IgD-negative memory B cell (primary cell): ENCODE measurements around the gene SP2. TPM values are rescaled to one million over a fixed set of nuclear protein-coding genes. Genes with fewer than 3 reads are reported as not detected.
A peak's percentile ranks its signal among the peaks of the same experiment; 100 is the strongest.

ENCODE experiments used
- H3K27ac Mint-ChIP-seq, 3 donors: one replicate each; pipeline ENCODE4 v1.8.0; 2020 to 2022; ENCODE audit warnings: mild to moderate bottlenecking in 3 of 3, mixed read lengths in 3 of 3, moderate library complexity in 1 of 3
- H3K27me3 Mint-ChIP-seq: one replicate; pipeline ENCODE4 v1.8.0; 2021; ENCODE audit warnings: mixed read lengths
- H3K36me3 Mint-ChIP-seq: one replicate; pipeline ENCODE4 v1.8.0; 2020; ENCODE audit warnings: mild to moderate bottlenecking, mixed read lengths
- H3K4me1 Mint-ChIP-seq, 3 donors: one replicate each; pipeline ENCODE4 v1.8.0; 2020 to 2022; ENCODE audit warnings: mixed read lengths in 3 of 3, mild to moderate bottlenecking in 1 of 3
- H3K4me3 Mint-ChIP-seq, 4 donors: one replicate each; pipeline ENCODE4 v1.8.0; 2020 to 2022; ENCODE audit warnings: mild to moderate bottlenecking in 4 of 4, mixed read lengths in 4 of 4, moderate library complexity in 3 of 4
- H3K9me3 Mint-ChIP-seq, 3 donors: one replicate each; pipeline ENCODE4 v1.8.0; 2020 to 2021; ENCODE audit warnings: mixed read lengths in 3 of 3, mild to moderate bottlenecking in 1 of 3
- polyA plus RNA-seq: library from polyadenylated mRNA; unstranded; fragments of 300-500 nt; fragmentation: Illumina TruSeq; gene quantifications from one replicate; pipeline ENCODE4 v1.2.3, GENCODE V29; 2021

The SP2 gene
- polyA plus RNA-seq, 1 donor from 2014 or later, result 13.7 TPM

DNA sequence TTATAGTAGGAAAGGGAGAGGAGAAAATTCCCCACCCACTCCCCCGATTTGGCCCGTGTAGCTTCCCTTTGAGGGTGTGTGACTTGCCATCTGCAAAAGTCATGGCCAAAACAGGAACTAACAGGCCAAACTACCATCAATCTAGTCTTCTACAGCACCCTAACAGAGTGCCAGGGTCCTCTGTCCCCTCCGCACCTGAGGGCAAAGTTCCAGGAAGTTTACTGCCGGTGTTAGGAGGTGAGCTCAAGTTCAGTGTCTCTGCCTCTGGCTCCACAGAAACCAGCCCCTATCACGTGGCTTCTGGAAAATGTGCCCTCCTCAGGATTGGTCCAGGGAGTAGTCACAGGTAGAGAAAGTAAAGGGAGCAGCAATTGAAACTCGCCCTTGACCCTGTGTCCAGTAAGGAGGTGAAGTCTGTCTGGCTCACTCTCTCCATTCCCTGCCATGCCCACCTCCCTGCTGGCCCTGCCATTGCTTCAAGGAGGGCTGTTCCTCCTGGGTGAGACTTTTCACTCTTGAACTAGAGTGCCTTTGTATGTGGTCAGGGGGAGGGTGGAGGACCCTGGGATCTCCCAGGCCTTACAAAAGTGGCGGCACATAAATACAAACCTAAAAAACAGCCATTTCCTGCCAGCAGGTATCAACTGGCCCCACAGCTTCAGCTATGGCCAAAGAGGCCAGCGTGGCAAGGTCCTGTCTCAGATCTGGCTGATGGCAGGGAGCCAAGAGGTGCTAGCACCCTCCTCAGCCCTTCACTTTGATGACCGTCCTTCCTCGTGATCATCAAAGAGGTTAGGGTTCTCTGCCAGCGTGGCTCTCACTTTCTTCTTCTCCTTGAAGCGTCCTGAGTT, 56.4 kb downstream of the SP2 start:
- H3K27ac Mint-ChIP-seq, result peak overlapping the region in 1 of 3 donors; percentile 59
- H3K4me1 Mint-ChIP-seq, result peaks cover 8 to 12% (median 11%) of the 10 kb centered on the region in 3 donors
- H3K27me3 Mint-ChIP-seq, result no peaks in the 10 kb centered on the region
- peaks cover 1% of the 10 kb centered on the region for H3K36me3 Mint-ChIP-seq
- no peak overlapping the region for H3K4me3 Mint-ChIP-seq
- H3K9me3 Mint-ChIP-seq, result no peaks in the 10 kb centered on the region

- no peaks in the 10 kb centered on the region for H3K9me3 Mint-ChIP-seq
- peaks cover 8 to 12% (median 9%) of the 10 kb centered on the region in 3 donors for H3K4me1 Mint-ChIP-seq
- H3K27ac Mint-ChIP-seq, result no peak overlapping the region
- peaks cover 1% of the 10 kb centered on the region for H3K36me3 Mint-ChIP-seq
- H3K27me3 Mint-ChIP-seq, result no peaks in the 10 kb centered on the region
- no peak overlapping the region for H3K4me3 Mint-ChIP-seq
Measured at GRCh38 chr17:47953909-47954308, 57.9 kb downstream of the SP2 start.

DNA sequence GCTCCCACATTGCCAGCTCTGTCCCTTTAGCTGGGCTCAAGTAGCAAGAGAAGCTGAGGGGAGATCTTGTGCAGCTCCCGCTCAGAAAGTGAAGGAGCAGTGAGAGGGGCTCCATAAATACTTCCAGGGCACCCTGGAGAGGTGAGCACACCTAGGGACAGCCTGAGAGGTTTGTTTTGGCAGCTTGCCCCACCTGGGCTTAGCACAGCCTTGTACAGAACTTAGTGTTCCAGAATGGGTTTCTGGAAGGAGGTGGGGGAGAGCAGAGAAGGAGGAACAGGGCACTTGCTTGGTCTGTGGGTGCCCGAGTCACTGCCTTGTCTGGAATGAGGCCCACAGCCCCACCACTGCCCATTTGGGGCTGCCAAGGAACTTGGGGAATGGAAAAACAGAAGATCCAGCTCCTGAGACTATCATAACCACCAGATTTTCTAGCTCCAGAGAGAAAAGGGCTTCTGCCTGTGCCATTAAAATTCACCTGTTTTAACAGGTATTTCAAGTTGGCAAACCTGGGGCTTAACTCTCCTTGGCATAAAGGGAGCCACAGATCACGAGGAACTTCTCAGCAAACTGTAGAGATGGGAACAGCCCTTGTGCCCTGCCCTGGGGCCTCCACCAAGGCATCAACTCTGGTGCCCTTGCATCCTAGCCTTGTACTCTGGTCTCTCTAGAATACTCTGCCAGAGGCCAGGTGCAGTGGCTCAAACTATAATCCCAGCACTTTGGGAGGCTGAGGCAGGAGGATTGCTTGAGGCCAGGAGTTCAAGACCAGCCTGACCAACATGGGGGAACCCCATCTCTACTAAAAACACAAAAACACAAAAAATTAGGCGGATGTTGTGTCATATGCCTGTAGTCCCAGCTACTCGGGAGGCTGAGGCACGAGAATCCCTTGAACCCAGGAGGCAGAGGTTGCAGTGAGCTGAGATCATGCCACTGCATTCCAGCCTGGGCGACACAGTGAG, 59.7 kb downstream of the SP2 start:
- H3K4me3 Mint-ChIP-seq, result no peak overlapping the region
- no peak overlapping the region for H3K27ac Mint-ChIP-seq
- no peaks in the 10 kb centered on the region for H3K27me3 Mint-ChIP-seq
- no peaks in the 10 kb centered on the region for H3K9me3 Mint-ChIP-seq
- peaks cover 0 to 1% (median 0%) of the 10 kb centered on the region in 3 donors for H3K4me1 Mint-ChIP-seq
- peaks cover 1% of the 10 kb centered on the region for H3K36me3 Mint-ChIP-seq

DNA sequence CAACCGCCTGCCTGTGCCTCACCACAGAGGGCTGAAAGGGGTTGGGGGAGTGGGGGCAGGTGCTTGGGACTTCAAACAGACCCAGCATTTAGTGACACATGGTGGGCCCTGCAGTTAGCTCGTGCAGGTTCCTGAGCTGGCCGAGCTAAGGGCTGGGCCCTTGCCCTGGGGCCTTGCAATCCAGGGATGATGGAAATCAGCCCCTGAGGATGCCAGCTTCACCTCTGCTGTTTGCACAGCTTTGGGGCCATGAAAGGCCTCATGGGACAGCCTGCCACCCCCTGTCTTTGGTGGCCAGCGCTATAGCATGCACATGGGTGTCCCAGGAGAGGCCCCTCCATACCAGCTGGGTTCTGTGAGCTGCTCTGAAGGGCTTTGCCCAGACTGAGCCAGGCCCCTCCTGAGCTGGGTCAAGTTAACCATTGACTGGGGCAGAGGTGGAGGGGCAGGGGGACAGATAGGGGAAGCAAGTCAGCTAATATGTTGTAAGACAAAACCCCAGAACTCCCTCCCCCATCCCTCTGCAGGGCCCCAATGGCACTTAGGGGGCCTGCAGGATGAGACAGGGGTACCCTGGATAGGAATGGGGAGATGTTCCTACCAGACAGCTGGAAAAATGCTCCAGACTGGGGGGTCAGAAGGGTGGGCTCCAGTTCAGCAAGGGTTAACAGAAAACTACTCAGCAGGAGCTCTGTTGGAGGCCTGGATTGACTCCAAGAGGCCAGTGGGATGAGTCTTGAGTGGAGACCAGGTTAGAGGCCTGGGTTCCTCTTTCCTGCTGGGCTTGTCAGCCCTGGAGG, 61.0 kb downstream of the SP2 start:
- H3K27me3 Mint-ChIP-seq, result peaks cover 1% of the 10 kb centered on the region
- peaks cover 1% of the 10 kb centered on the region for H3K36me3 Mint-ChIP-seq
- H3K27ac Mint-ChIP-seq, result no peak overlapping the region
- peaks cover 0 to 1% (median 0%) of the 10 kb centered on the region in 3 donors for H3K4me1 Mint-ChIP-seq
- H3K4me3 Mint-ChIP-seq, result no peak overlapping the region
- no peaks in the 10 kb centered on the region for H3K9me3 Mint-ChIP-seq

- Mint-ChIP-seq H3K9me3 (no peaks in the 10 kb centered on the region), H3K4me1 (peaks cover 0 to 1% (median 0%) of the 10 kb centered on the region in 3 donors), H3K27ac (peak within 1 kb of the TSS in 1 of 3 donors; percentile 39), H3K36me3 (peaks cover 1% of the 10 kb centered on the region), H3K27me3 (peaks cover 1% of the 10 kb centered on the region), H3K4me3 (no peak within 1 kb of the TSS)
Measured at GRCh38 chr17:47957591-47958490, 61.8 kb downstream of the SP2 start, which contains the start of gene PRR15L. Gene PRR15L, minus strand, starts transcription at chr17:47957883. Its CDS starts 4,649 bp downstream, at chr17:47953234.

- H3K27me3 Mint-ChIP-seq, result peaks cover 1% of the 10 kb centered on the region
- H3K4me3 Mint-ChIP-seq, result no peak overlapping the region
- peaks cover 0 to 1% (median 0%) of the 10 kb centered on the region in 3 donors for H3K4me1 Mint-ChIP-seq
- peaks cover 0 to 3% (median 0%) of the 10 kb centered on the region in 3 donors for H3K9me3 Mint-ChIP-seq
- no peaks in the 10 kb centered on the region for H3K36me3 Mint-ChIP-seq
- H3K27ac Mint-ChIP-seq, result no peak overlapping the region
Measured at GRCh38 chr17:47959825-47960655, 64.0 kb downstream of the SP2 start.

- Mint-ChIP-seq H3K4me1 (peaks cover 0 to 1% (median 0%) of the 10 kb centered on the region in 3 donors), H3K36me3 (no peaks in the 10 kb centered on the region), H3K9me3 (peaks cover 0 to 3% (median 0%) of the 10 kb centered on the region in 3 donors), H3K27ac (no peak overlapping the region), H3K4me3 (no peak overlapping the region), H3K27me3 (peaks cover 3% of the 10 kb centered on the region)
Measured at GRCh38 chr17:47961406-47961805, 65.4 kb downstream of the SP2 start.

DNA sequence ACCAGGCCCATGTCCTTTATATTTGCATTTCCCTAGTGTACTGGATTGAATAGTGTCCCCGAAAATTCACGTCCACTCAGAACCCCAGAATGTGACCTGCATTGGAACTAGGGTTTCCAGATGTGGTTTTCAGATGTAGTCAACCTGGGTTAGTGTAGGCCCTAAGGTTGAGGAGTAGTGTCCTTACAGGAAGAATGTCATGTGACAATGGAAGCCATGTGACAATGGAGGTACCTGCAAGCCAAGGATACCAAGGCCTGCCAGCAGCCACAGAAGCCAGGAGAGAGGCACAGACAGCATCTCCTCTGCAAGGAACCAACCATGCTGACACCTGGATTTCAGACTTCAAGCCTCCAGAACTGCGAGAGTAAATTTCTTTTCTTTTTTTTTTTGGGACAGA, 66.9 kb downstream of the SP2 start:
- Mint-ChIP-seq H3K4me1 (no peaks in the 10 kb centered on the region), H3K27me3 (peaks cover 3% of the 10 kb centered on the region), H3K27ac (no peak overlapping the region), H3K36me3 (no peaks in the 10 kb centered on the region), H3K9me3 (peaks cover 0 to 3% (median 0%) of the 10 kb centered on the region in 3 donors), H3K4me3 (no peak overlapping the region)

- Mint-ChIP-seq H3K36me3 (no peaks in the 10 kb centered on the region), H3K4me1 (peaks cover 0 to 3% (median 0%) of the 10 kb centered on the region in 3 donors), H3K27me3 (peaks cover 3% of the 10 kb centered on the region), H3K27ac (no peak overlapping the region), H3K9me3 (peaks cover 0 to 3% (median 0%) of the 10 kb centered on the region in 3 donors), H3K4me3 (no peak overlapping the region)
Measured at GRCh38 chr17:47964856-47965255, 68.8 kb downstream of the SP2 start.

GRCh38 chr17:47966079-47966519, 70.1 kb downstream of the SP2 start:
- peaks cover 4 to 9% (median 5%) of the 10 kb centered on the region in 3 donors for H3K4me1 Mint-ChIP-seq
- peaks cover 3% of the 10 kb centered on the region for H3K27me3 Mint-ChIP-seq
- no peak overlapping the region for H3K27ac Mint-ChIP-seq
- no peaks in the 10 kb centered on the region for H3K36me3 Mint-ChIP-seq
- no peak overlapping the region for H3K4me3 Mint-ChIP-seq
- H3K9me3 Mint-ChIP-seq, result peaks cover 0 to 3% (median 0%) of the 10 kb centered on the region in 3 donors

DNA sequence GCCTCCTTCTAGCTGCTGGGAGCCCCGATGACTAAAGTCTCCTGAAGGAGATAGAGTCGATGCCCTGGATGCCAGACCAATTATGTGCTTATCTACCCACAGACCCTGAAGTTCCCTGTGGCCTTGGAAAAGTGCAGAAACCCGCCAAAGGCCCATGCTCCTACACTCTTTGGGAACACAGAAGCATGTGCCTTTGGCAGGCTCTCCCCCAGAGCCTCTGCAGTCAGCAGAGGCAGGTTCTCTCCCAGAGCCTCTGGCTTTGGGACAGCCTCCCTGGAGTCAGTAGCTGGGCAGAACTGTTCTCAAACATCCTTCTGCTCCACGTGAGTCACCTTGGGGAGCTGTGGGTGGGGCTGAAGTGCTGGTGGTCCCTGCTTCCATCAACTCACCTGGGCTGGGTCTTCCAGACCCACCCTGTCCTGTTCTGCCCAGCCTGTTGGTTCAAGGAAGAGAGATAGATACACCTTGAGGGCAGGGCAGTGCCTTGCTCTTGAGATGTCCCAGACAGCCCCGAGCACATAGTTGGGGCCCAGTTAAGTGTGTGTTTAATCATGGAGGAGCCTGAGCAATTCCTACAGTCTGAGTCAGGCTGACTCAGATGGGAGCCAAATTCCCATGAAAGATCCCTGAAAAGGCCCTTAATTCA, 71.7 kb downstream of the SP2 start:
- Mint-ChIP-seq H3K27me3 (peaks cover 1% of the 10 kb centered on the region), H3K4me3 (no peak overlapping the region), H3K9me3 (peaks cover 0 to 3% (median 0%) of the 10 kb centered on the region in 3 donors), H3K36me3 (no peaks in the 10 kb centered on the region), H3K4me1 (peaks cover 4 to 19% (median 10%) of the 10 kb centered on the region in 3 donors), H3K27ac (no peak overlapping the region)

DNA sequence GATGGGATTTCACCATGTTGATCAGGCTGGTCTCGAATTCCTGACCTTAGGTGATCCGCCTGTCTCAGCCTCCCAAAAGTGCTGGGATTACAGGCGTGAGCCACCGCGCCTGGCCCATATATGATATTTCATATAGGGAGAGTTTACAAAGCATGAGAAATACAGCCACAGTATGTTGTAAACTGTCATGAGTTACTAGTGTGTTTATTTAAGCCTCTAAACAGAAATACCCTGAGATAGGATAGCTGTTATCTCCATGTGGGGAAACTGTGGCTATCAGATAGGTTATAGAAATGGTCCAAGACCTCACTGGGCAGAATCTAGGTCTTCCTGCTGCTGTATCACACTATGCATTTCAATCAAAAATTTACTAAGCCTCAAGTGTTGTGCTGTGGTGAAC, 72.8 kb downstream of the SP2 start:
- Mint-ChIP-seq H3K9me3 (peaks cover 0 to 3% (median 0%) of the 10 kb centered on the region in 3 donors), H3K27ac (peak overlapping the region in 1 of 3 donors; percentile 44), H3K4me3 (peak overlapping the region in 1 of 4 donors; percentile 21), H3K4me1 (peaks cover 4 to 23% (median 10%) of the 10 kb centered on the region in 3 donors), H3K36me3 (no peaks in the 10 kb centered on the region), H3K27me3 (peaks cover 1% of the 10 kb centered on the region)
